Neuronal stem cell (in vitro differentiated cells): Measurements from ENCODE around the gene RIPOR3.
"Not testable (repeated sequence)": the region's sequence is repeated elsewhere in the genome, so short reads cannot be mapped to it uniquely, and the experiment has no call there.

Experiments used
- DNase-seq: peaks from one replicate; pipeline ENCODE4 v3.0.0-alpha.2; 2013; ENCODE audit warnings: low spot score
- H2AFZ ChIP-seq: one replicate; pipeline ENCODE4 v1.6.1; 2013; ENCODE audit warnings: mild to moderate bottlenecking, low read length, inconsistent platforms
- H2AK5ac ChIP-seq: 2 replicates; pipeline ENCODE4 v1.6.1; 2013; ENCODE audit warnings: low read depth, mild to moderate bottlenecking, inconsistent platforms, low read length, moderate library complexity, mixed read lengths
- H2BK120ac ChIP-seq: 2 replicates; pipeline ENCODE4 v1.6.1; 2013; ENCODE audit warnings: low read depth, mild to moderate bottlenecking, inconsistent platforms, low read length, moderate library complexity, mixed read lengths
- H2BK12ac ChIP-seq: one replicate; pipeline ENCODE4 v1.6.1; 2013; ENCODE audit warnings: low read length, inconsistent platforms
- H2BK15ac ChIP-seq: 2 replicates; pipeline ENCODE4 v1.6.1; 2013; ENCODE audit warnings: mild to moderate bottlenecking, low read length, inconsistent platforms, mixed read lengths
- H2BK5ac ChIP-seq: one replicate; pipeline ENCODE4 v1.6.1; 2013; ENCODE audit warnings: inconsistent platforms, mild to moderate bottlenecking, low read length, moderate library complexity
- H3K14ac ChIP-seq: one replicate; pipeline ENCODE4 v1.6.1; 2013; ENCODE audit warnings: low read length, inconsistent platforms
- H3K18ac ChIP-seq: 2 replicates; pipeline ENCODE4 v1.6.1; 2013; ENCODE audit warnings: low read length, inconsistent platforms
- H3K23ac ChIP-seq: 2 replicates; pipeline ENCODE4 v1.6.1; 2013; ENCODE audit warnings: low read depth, mild to moderate bottlenecking, mixed read lengths, low read length, inconsistent platforms; ENCODE audit not compliant: poor library complexity
- H3K27ac ChIP-seq: replicated peaks from 3 replicates; pipeline ENCODE4 v1.5.1; 2013; ENCODE audit warnings: low read length, inconsistent platforms
- H3K27me3 ChIP-seq, 3 experiments: 2 replicates each; pipeline ENCODE4 v1.6.1; 2013; ENCODE audit warnings: low read length in 3 of 3, mild to moderate bottlenecking in 2 of 3, inconsistent platforms in 1 of 3, low read depth in 1 of 3, mixed read lengths in 1 of 3, moderate library complexity in 1 of 3; ENCODE audit not compliant: control insufficient read depth in 3 of 3, insufficient read depth in 3 of 3
- H3K36me3 ChIP-seq, 2 donors: replicated peaks in 1 of 2; 2 replicates each; pipeline ENCODE4 v1.6.1; 2013; ENCODE audit warnings: low read length in 2 of 2; ENCODE audit not compliant: control insufficient read depth in 2 of 2, insufficient read depth in 2 of 2
- H3K4ac ChIP-seq: 2 replicates; pipeline ENCODE4 v1.6.1; 2013; ENCODE audit warnings: inconsistent platforms, mild to moderate bottlenecking, low read length, moderate library complexity
- H3K4me1 ChIP-seq, 2 donors: 1 replicate in 1 of 2; 2 replicates in 1 of 2; pipeline ENCODE4 v1.6.1; 2013; ENCODE audit warnings: low read length in 2 of 2, low read depth in 1 of 2; ENCODE audit not compliant: control insufficient read depth in 2 of 2, insufficient read depth in 1 of 2
- H3K4me2 ChIP-seq: one replicate; pipeline ENCODE4 v1.6.1; 2013; ENCODE audit warnings: mild to moderate bottlenecking, low read length, inconsistent platforms; ENCODE audit not compliant: insufficient read depth, poor library complexity, severe bottlenecking
- H3K4me3 ChIP-seq, 2 donors: 2 replicates each; pipeline ENCODE4 v1.5.1; 2013; ENCODE audit warnings: low read length in 2 of 2, mild to moderate bottlenecking in 2 of 2, inconsistent platforms in 1 of 2, moderate library complexity in 1 of 2
- H3K79me1 ChIP-seq: one replicate; pipeline ENCODE4 v1.6.1; 2013; ENCODE audit warnings: low read depth, mild to moderate bottlenecking, inconsistent platforms, low read length, moderate library complexity
- H3K9ac ChIP-seq: one replicate; pipeline ENCODE4 v1.6.1; 2013; ENCODE audit warnings: mild to moderate bottlenecking, low read depth, low read length, inconsistent platforms; ENCODE audit not compliant: poor library complexity
- H3K9me3 ChIP-seq, 2 donors: replicated peaks in 1 of 2; 2 replicates each; pipeline versions ENCODE3 to v1.6.1; 2013; ENCODE audit warnings: low read length in 2 of 2, mild to moderate bottlenecking in 2 of 2, inconsistent platforms in 1 of 2, low read depth in 1 of 2, mixed read lengths in 1 of 2, moderate library complexity in 1 of 2; ENCODE audit not compliant: control insufficient read depth in 2 of 2, insufficient read depth in 1 of 2
- H4K8ac ChIP-seq: one replicate; pipeline ENCODE4 v1.6.1; 2013; ENCODE audit warnings: low read depth, mild to moderate bottlenecking, inconsistent platforms, low read length, moderate library complexity
- H4K91ac ChIP-seq: one replicate; pipeline ENCODE4 v1.6.1; 2013; ENCODE audit warnings: low read length, low read depth, mild to moderate bottlenecking, inconsistent platforms; ENCODE audit not compliant: poor library complexity
- WGBS, 2 donors: extraction: QIAGEN DNeasy Blood & Tissue Kit; methylation state at CpG; one replicate each; pipeline ENCODE4 v1.1.7; 2013; ENCODE audit warnings: missing lambda C conversion rate in 2 of 2, mixed read lengths in 1 of 2; ENCODE audit not compliant: insufficient read length in 2 of 2, insufficient replicate concordance in 1 of 2; ENCODE audit errors: extremely low coverage in 2 of 2; 5-methylcytosine and 5-hydroxymethylcytosine counted together

The RIPOR3 gene

GRCh38 chr20:50717312-50717711 lies 26.0 kb upstream of the RIPOR3 start:
- no peak overlapping the region for H3K9ac ChIP-seq
- no peak for DNase-seq
- no peak overlapping the region for H3K14ac ChIP-seq
- H3K4me2 ChIP-seq = no peak overlapping the region
- no peak overlapping the region for H3K4ac ChIP-seq
- WGBS, 2 donors = no CpG with 5 or more reads among the region's 2 CpGs
- no peak overlapping the region for H2AFZ ChIP-seq
- no peak overlapping the region for H3K27ac ChIP-seq
- no peak overlapping the region for H3K18ac ChIP-seq
- peaks cover 0 to 14% (median 0%) of the 10 kb centered on the region in 3 experiments for H3K27me3 ChIP-seq
- H2BK120ac ChIP-seq = no peak overlapping the region
- H3K36me3 ChIP-seq = no peaks in the 10 kb centered on the region
- H2BK15ac ChIP-seq = no peak overlapping the region
- H3K23ac ChIP-seq = no peak overlapping the region
- no peak overlapping the region for H2BK12ac ChIP-seq
- H3K79me1 ChIP-seq = no peaks in the 10 kb centered on the region
- no peaks in the 10 kb centered on the region for H3K9me3 ChIP-seq
- no peak overlapping the region for H4K8ac ChIP-seq
- no peak overlapping the region for H2AK5ac ChIP-seq
- no peak overlapping the region for H2BK5ac ChIP-seq
- H3K4me1 ChIP-seq = peaks cover 0 to 2% of the 10 kb centered on the region in 2 donors
- no peak overlapping the region for H3K4me3 ChIP-seq
- no peak overlapping the region for H4K91ac ChIP-seq

- Histone ChIP-seq H3K79me1 (no peaks in the 10 kb centered on the region), H3K27me3 (peaks cover 0 to 19% (median 0%) of the 10 kb centered on the region in 3 experiments), H3K14ac (no peak overlapping the region), H3K9me3 (no peaks in the 10 kb centered on the region), H3K4me3 (no peak overlapping the region), H3K36me3 (no peaks in the 10 kb centered on the region), H2BK120ac (no peak overlapping the region), H4K91ac (no peak overlapping the region), H2BK12ac (no peak overlapping the region), H3K9ac (no peak overlapping the region), H3K27ac (no peak overlapping the region), H2BK5ac (no peak overlapping the region), H3K18ac (no peak overlapping the region), H2AK5ac (no peak overlapping the region), H2BK15ac (no peak overlapping the region), H2AFZ (no peak overlapping the region), H3K4ac (no peak overlapping the region), H3K4me2 (no peak overlapping the region), H4K8ac (no peak overlapping the region), H3K23ac (no peak overlapping the region), H3K4me1 (peaks cover 0 to 2% of the 10 kb centered on the region in 2 donors)
- DNase-seq = no peak
- WGBS, 2 donors = no CpG with 5 or more reads among the region's 1 CpG
Measured at GRCh38 chr20:50716518-50716917, 25.2 kb upstream of the RIPOR3 start.

GRCh38 chr20:50715694-50716093 lies 24.4 kb upstream of the RIPOR3 start:
- Histone ChIP-seq H3K4ac (no peak overlapping the region), H2BK120ac (no peak overlapping the region), H3K14ac (no peak overlapping the region), H3K4me2 (no peak overlapping the region), H3K23ac (no peak overlapping the region), H3K27me3 (peaks cover 0 to 23% (median 0%) of the 10 kb centered on the region in 3 experiments), H3K36me3 (no peaks in the 10 kb centered on the region), H3K9me3 (no peaks in the 10 kb centered on the region), H3K9ac (no peak overlapping the region), H2BK15ac (no peak overlapping the region), H2BK5ac (no peak overlapping the region), H4K91ac (no peak overlapping the region), H3K27ac (no peak overlapping the region), H4K8ac (no peak overlapping the region), H2AK5ac (no peak overlapping the region), H3K79me1 (no peaks in the 10 kb centered on the region), H3K4me3 (no peak overlapping the region), H3K18ac (no peak overlapping the region), H2BK12ac (no peak overlapping the region), H2AFZ (no peak overlapping the region), H3K4me1 (peaks cover 0 to 2% of the 10 kb centered on the region in 2 donors)
- WGBS, 2 donors = no CpG with 5 or more reads among the region's 3 CpGs
- no peak for DNase-seq

- H2AFZ ChIP-seq, H2BK12ac ChIP-seq, H3K23ac ChIP-seq, H3K9me3 ChIP-seq, H3K4ac ChIP-seq, DNase-seq, H2AK5ac ChIP-seq, H4K91ac ChIP-seq, H3K4me3 ChIP-seq, H3K79me1 ChIP-seq, H3K4me1 ChIP-seq, H3K27ac ChIP-seq, H2BK120ac ChIP-seq, H3K9ac ChIP-seq, H3K36me3 ChIP-seq, H3K4me2 ChIP-seq, H2BK15ac ChIP-seq, H4K8ac ChIP-seq, H3K18ac ChIP-seq, H2BK5ac ChIP-seq, H3K14ac ChIP-seq: not testable (repeated sequence)
- H3K27me3 ChIP-seq = peaks cover 0 to 23% (median 0%) of the 10 kb centered on the region in 3 experiments
- WGBS, 2 donors = no CpG with 5 or more reads among the region's 12 CpGs
Measured at GRCh38 chr20:50714426-50714825, 23.1 kb upstream of the RIPOR3 start.
